HL-60 (cell line): ENCODE results near the gene ZNF302.

Experiments used
- DNase-seq, 2 experiments: peaks; one replicate each; pipeline ENCODE4 v3.0.0-alpha.2; 2010 to 2020; ENCODE audit warnings: low read depth in 1 of 2, low spot score in 1 of 2
- H3K27ac ChIP-seq: fragments of 250-450 bp; sonication (Bioruptor Pico); replicated peaks from 2 replicates; pipeline ENCODE4 v1.5.1; 2020; ENCODE audit warnings: mild to moderate bottlenecking, moderate library complexity
- H3K27me3 ChIP-seq: fragments of 250-450 bp; sonication (Bioruptor Pico); 2 replicates; pipeline ENCODE4 v1.5.1; 2021; ENCODE audit warnings: mild to moderate bottlenecking, moderate library complexity; ENCODE audit not compliant: insufficient read depth, poor library complexity, severe bottlenecking
- H3K4me3 ChIP-seq: replicated peaks from 2 replicates; pipeline ENCODE4 v1.5.1; 2011; ENCODE audit warnings: mild to moderate bottlenecking, control low read depth, low read length; ENCODE audit not compliant: insufficient read depth
- GABPA ChIP-seq: IDR thresholded peaks from 2 replicates; pipeline ENCODE4 v1.6.1; 2012; ENCODE audit warnings: low read depth
- POLR2AphosphoS5 ChIP-seq: IDR thresholded peaks from 2 replicates; pipeline ENCODE4 v1.6.1; 2012; ENCODE audit warnings: low read depth
- SPI1 ChIP-seq: IDR thresholded peaks from 2 replicates; pipeline ENCODE4 v1.6.1; 2012; ENCODE audit warnings: low read depth, mild to moderate bottlenecking, borderline replicate concordance
- TF ChIP-seq, protein P1 (sequence below): IDR thresholded peaks from one replicate; pipeline ENCODE4 v1.5.1; 2011; ENCODE audit warnings: low read length, control low read depth, inconsistent platforms; ENCODE audit not compliant: insufficient read depth
- TF ChIP-seq, protein P2 (sequence below): IDR thresholded peaks from 2 replicates; pipeline ENCODE4 v1.6.1; 2012; ENCODE audit warnings: low read depth; ENCODE audit not compliant: insufficient replicate concordance

Gene ZNF302

DNA sequence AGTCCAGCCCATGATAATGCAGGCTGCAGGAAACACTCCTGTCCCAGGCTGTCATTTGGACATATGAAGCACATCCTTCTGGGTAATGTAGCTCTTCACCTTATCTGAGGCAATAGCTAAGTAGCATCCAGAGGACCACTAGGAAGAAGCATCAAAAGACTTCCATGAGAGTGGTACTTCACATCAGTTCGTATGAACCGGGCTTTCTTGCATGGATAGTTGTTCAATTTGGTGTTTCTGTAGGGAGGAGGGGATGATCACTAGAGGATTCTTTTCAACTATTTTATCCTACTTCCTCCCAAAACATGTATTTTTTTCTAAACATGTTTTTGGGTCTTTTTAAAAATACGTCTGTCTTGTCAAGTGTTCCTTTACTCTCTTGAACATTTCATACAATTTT is 12.9 kb downstream of the ZNF302 start:
- no peaks in the 10 kb centered on the region for H3K27me3 ChIP-seq
- TF ChIP-seq, protein P1, sequence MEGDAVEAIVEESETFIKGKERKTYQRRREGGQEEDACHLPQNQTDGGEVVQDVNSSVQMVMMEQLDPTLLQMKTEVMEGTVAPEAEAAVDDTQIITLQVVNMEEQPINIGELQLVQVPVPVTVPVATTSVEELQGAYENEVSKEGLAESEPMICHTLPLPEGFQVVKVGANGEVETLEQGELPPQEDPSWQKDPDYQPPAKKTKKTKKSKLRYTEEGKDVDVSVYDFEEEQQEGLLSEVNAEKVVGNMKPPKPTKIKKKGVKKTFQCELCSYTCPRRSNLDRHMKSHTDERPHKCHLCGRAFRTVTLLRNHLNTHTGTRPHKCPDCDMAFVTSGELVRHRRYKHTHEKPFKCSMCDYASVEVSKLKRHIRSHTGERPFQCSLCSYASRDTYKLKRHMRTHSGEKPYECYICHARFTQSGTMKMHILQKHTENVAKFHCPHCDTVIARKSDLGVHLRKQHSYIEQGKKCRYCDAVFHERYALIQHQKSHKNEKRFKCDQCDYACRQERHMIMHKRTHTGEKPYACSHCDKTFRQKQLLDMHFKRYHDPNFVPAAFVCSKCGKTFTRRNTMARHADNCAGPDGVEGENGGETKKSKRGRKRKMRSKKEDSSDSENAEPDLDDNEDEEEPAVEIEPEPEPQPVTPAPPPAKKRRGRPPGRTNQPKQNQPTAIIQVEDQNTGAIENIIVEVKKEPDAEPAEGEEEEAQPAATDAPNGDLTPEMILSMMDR: no peak
- no peak for TF ChIP-seq GABPA
- no peak for TF ChIP-seq SPI1
- TF ChIP-seq, protein P2, sequence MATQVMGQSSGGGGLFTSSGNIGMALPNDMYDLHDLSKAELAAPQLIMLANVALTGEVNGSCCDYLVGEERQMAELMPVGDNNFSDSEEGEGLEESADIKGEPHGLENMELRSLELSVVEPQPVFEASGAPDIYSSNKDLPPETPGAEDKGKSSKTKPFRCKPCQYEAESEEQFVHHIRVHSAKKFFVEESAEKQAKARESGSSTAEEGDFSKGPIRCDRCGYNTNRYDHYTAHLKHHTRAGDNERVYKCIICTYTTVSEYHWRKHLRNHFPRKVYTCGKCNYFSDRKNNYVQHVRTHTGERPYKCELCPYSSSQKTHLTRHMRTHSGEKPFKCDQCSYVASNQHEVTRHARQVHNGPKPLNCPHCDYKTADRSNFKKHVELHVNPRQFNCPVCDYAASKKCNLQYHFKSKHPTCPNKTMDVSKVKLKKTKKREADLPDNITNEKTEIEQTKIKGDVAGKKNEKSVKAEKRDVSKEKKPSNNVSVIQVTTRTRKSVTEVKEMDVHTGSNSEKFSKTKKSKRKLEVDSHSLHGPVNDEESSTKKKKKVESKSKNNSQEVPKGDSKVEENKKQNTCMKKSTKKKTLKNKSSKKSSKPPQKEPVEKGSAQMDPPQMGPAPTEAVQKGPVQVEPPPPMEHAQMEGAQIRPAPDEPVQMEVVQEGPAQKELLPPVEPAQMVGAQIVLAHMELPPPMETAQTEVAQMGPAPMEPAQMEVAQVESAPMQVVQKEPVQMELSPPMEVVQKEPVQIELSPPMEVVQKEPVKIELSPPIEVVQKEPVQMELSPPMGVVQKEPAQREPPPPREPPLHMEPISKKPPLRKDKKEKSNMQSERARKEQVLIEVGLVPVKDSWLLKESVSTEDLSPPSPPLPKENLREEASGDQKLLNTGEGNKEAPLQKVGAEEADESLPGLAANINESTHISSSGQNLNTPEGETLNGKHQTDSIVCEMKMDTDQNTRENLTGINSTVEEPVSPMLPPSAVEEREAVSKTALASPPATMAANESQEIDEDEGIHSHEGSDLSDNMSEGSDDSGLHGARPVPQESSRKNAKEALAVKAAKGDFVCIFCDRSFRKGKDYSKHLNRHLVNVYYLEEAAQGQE: no peak
- no peak for TF ChIP-seq POLR2AphosphoS5
- H3K27ac ChIP-seq: no peak overlapping the region
- no peak for DNase-seq
- H3K4me3 ChIP-seq: no peak overlapping the region

DNA sequence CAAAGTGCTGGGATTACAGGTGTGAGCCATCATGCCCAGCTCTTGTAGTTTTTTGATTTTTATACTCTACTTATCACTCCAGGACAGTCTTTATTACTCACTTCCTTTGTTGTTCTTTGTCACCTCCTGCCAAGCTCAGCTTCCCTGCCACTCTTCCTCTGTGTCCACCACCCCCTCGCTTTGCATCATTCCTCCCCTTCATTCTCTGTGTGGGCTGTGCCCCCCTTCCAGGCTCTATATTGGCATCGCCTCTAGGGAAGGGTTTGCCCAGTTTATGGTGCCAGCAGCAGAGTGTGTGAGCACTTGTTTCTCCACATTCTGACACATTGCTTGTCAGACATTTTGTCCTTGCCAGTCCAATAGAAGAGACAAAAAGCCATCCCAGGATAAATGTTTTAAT is 15.1 kb downstream of the ZNF302 start:
- no peak for TF ChIP-seq SPI1
- TF ChIP-seq, protein P1: no peak
- TF ChIP-seq, protein P2: no peak
- TF ChIP-seq POLR2AphosphoS5: no peak
- TF ChIP-seq GABPA: no peak
- H3K4me3 ChIP-seq: no peak overlapping the region
- H3K27me3 ChIP-seq: no peaks in the 10 kb centered on the region
- H3K27ac ChIP-seq: no peak overlapping the region
- DNase-seq: no peak

DNA sequence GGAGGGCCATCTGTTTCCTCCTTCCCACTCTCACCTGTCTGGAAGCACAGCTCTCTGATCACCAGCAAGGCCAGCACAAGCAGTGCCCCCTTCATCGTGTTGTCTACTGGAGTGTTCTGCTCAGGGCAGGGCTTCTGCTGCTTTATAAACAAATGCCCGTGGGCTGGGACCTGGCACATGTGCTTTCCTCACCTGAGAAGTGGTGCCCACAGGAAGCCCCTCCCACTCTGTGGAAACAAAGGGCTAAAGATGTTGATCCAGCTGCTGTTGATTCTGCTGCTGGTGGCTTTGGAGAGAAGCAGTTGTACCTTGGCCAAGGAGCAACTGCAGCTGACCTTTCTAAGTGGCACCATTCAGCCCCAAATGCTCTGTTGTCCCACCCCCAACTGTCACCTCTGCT is 30.2 kb downstream of the ZNF302 start:
- no peak for DNase-seq
- Histone ChIP-seq H3K4me3 (no peak overlapping the region), H3K27me3 (no peaks in the 10 kb centered on the region), H3K27ac (no peak overlapping the region)
- TF ChIP-seq, protein P2: no peak
- no peak for TF ChIP-seq POLR2AphosphoS5
- TF ChIP-seq SPI1: no peak
- TF ChIP-seq GABPA: no peak

DNA sequence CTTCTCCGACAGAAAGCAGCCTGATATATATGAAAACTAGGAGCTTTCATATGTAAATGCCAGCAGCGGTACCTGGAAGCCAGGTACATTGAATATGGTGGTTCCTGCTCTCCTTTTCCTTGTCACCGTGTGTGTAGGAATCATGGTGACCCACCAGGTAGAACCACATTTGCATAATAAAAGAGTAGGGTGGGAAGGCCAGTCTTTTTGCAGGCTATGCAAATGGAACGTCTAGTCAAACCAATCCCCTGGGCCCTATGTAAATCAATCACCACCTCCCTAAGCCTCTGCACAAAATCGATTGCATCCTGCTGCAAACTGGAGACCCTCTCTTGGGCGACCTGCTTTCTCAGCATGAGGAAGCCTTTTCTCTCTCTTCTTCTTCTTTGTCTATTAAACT is 34.4 kb downstream of the ZNF302 start:
- no peaks in the 10 kb centered on the region for H3K27me3 ChIP-seq
- TF ChIP-seq POLR2AphosphoS5 (no peak), SPI1 (no peak), GABPA (no peak)
- TF ChIP-seq, protein P2: no peak
- TF ChIP-seq, protein P1: no peak
- no peak for DNase-seq
- no peak overlapping the region for H3K4me3 ChIP-seq
- H3K27ac ChIP-seq: no peak overlapping the region
